H9 (cell line): Measurements from ENCODE around the gene C1QTNF6. TPM values are rescaled to one million over a fixed set of nuclear protein-coding genes. Genes with fewer than 3 reads are reported as not detected.

Experiments used
- DNase-seq: peaks from one replicate; pipeline ENCODE4 v3.0.0-alpha.2; 2017
- H2AFZ ChIP-seq: one replicate; pipeline ENCODE4 v1.6.1; 2013; ENCODE audit warnings: mild to moderate bottlenecking, low read length, control low read depth, moderate library complexity
- H2AK5ac ChIP-seq: 2 replicates; pipeline ENCODE4 v1.6.1; 2013; ENCODE audit warnings: low read length, control low read depth, mixed read lengths; ENCODE audit not compliant: insufficient read length
- H2BK120ac ChIP-seq: one replicate; pipeline ENCODE4 v1.6.1; 2013; ENCODE audit warnings: low read depth, mild to moderate bottlenecking, low read length, control low read depth, inconsistent platforms; ENCODE audit not compliant: poor library complexity, severe bottlenecking
- H2BK12ac ChIP-seq: 2 replicates; pipeline ENCODE4 v1.6.1; 2013; ENCODE audit warnings: low read length, control low read depth, mixed read lengths, low read depth; ENCODE audit not compliant: insufficient read length
- H2BK15ac ChIP-seq: 2 replicates; pipeline ENCODE4 v1.6.1; 2013; ENCODE audit warnings: low read depth, low read length, control low read depth
- H2BK20ac ChIP-seq: one replicate; pipeline ENCODE4 v1.6.1; 2013; ENCODE audit warnings: low read depth, mild to moderate bottlenecking, low read length, control low read depth, inconsistent platforms; ENCODE audit not compliant: poor library complexity, severe bottlenecking
- H2BK5ac ChIP-seq: 2 replicates; pipeline ENCODE4 v1.6.1; 2013; ENCODE audit warnings: low read length, control low read depth, mixed read lengths; ENCODE audit not compliant: insufficient read length
- H3K14ac ChIP-seq: 2 replicates; pipeline ENCODE4 v1.6.1; 2013; ENCODE audit warnings: low read length, control low read depth; ENCODE audit not compliant: insufficient read depth
- H3K18ac ChIP-seq: 2 replicates; pipeline ENCODE4 v1.6.1; 2013; ENCODE audit warnings: low read depth, mild to moderate bottlenecking, mixed read lengths, low read length, control low read depth; ENCODE audit not compliant: insufficient read length
- H3K23ac ChIP-seq: 2 replicates; pipeline ENCODE4 v1.6.1; 2013; ENCODE audit warnings: low read length, control low read depth, mixed read lengths, low read depth; ENCODE audit not compliant: insufficient read length
- H3K23me2 ChIP-seq: 2 replicates; pipeline ENCODE4 v1.6.1; 2013; ENCODE audit warnings: low read depth, mild to moderate bottlenecking, mixed read lengths, low read length, control low read depth; ENCODE audit not compliant: insufficient read length, poor library complexity, severe bottlenecking
- H3K27ac ChIP-seq: 2 replicates; pipeline ENCODE4 v1.5.1; 2013; ENCODE audit warnings: low read length, control low read depth, mixed read lengths, low read depth; ENCODE audit not compliant: insufficient read length
- H3K27me3 ChIP-seq: 2 replicates; pipeline ENCODE4 v1.6.1; 2013; ENCODE audit warnings: low read length, control low read depth, inconsistent platforms; ENCODE audit not compliant: insufficient read depth
- H3K4ac ChIP-seq: 2 replicates; pipeline ENCODE4 v1.6.1; 2013; ENCODE audit warnings: low read depth, mild to moderate bottlenecking, control low read depth, inconsistent platforms, low read length, moderate library complexity
- H3K4me1 ChIP-seq: 2 replicates; pipeline ENCODE4 v1.6.1; 2013; ENCODE audit warnings: low read length, control low read depth, inconsistent platforms; ENCODE audit not compliant: insufficient read depth
- H3K4me2 ChIP-seq: 2 replicates; pipeline ENCODE4 v1.6.1; 2013; ENCODE audit warnings: low read length, control low read depth, mixed read lengths; ENCODE audit not compliant: insufficient read length, insufficient read depth
- H3K56ac ChIP-seq: 2 replicates; pipeline ENCODE4 v1.6.1; 2013; ENCODE audit warnings: low read depth, mild to moderate bottlenecking, mixed read lengths, low read length, control low read depth; ENCODE audit not compliant: insufficient read length
- H3K79me1 ChIP-seq: 2 replicates; pipeline ENCODE4 v1.6.1; 2013; ENCODE audit warnings: low read depth, mild to moderate bottlenecking, moderate library complexity, low read length, control low read depth, inconsistent platforms; ENCODE audit not compliant: insufficient read depth, poor library complexity, severe bottlenecking
- H3K79me2 ChIP-seq: 2 replicates; pipeline ENCODE4 v1.6.1; 2013; ENCODE audit warnings: low read length, control low read depth, inconsistent platforms; ENCODE audit not compliant: insufficient read depth
- H3K9ac ChIP-seq: 2 replicates; pipeline ENCODE4 v1.6.1; 2013; ENCODE audit warnings: low read length, control low read depth, mixed read lengths; ENCODE audit not compliant: insufficient read length; ENCODE audit errors: extremely low read depth
- H3K9me3 ChIP-seq: one replicate; pipeline ENCODE4 v1.6.1; 2013; ENCODE audit warnings: low read depth, low read length, inconsistent platforms; ENCODE audit not compliant: control insufficient read depth
- H3T11ph ChIP-seq: one replicate; pipeline ENCODE4 v1.6.1; 2013; ENCODE audit warnings: mild to moderate bottlenecking, low read length, control low read depth, inconsistent platforms
- H4K20me1 ChIP-seq: one replicate; pipeline ENCODE4 v1.6.1; 2013; ENCODE audit not compliant: control insufficient read depth, insufficient read length, insufficient read depth
- H4K5ac ChIP-seq: 2 replicates; pipeline ENCODE4 v1.6.1; 2013; ENCODE audit warnings: low read depth, mild to moderate bottlenecking, mixed read lengths, low read length, control low read depth; ENCODE audit not compliant: insufficient read length
- H4K8ac ChIP-seq: replicated peaks from 2 replicates; pipeline ENCODE4 v1.6.1; 2013; ENCODE audit warnings: low read length, control low read depth, mixed read lengths, low read depth; ENCODE audit not compliant: insufficient read length
- H4K91ac ChIP-seq: 2 replicates; pipeline ENCODE4 v1.6.1; 2013; ENCODE audit warnings: low read depth, mild to moderate bottlenecking, moderate library complexity, mixed read lengths, low read length, control low read depth; ENCODE audit not compliant: insufficient read length
- H3K27ac Mint-ChIP-seq, 3 experiments: 2 replicates in 2 of 3; 3 replicates in 1 of 3; pipeline ENCODE4 v1.8.0; 2020 to 2021; ENCODE audit warnings: mixed read lengths in 3 of 3, mild to moderate bottlenecking in 1 of 3, moderate library complexity in 1 of 3
- H3K27me3 Mint-ChIP-seq: 2 replicates; pipeline ENCODE4 v1.8.0; 2021; ENCODE audit warnings: low read depth, mild to moderate bottlenecking, moderate library complexity, mixed read lengths
- H3K36me3 Mint-ChIP-seq, 3 experiments: 2 replicates in 2 of 3; 3 replicates in 1 of 3; pipeline ENCODE4 v1.8.0; 2020 to 2021; ENCODE audit warnings: low read depth in 3 of 3, mixed read lengths in 3 of 3; ENCODE audit not compliant: insufficient read depth in 1 of 3
- H3K4me1 Mint-ChIP-seq, 2 experiments: 2 replicates each; pipeline ENCODE4 v1.8.0; 2020; ENCODE audit warnings: mixed read lengths in 2 of 2
- H3K4me3 Mint-ChIP-seq, 2 experiments: 2 replicates in 1 of 2; 3 replicates in 1 of 2; pipeline ENCODE4 v1.8.0; 2020 to 2021; ENCODE audit warnings: mild to moderate bottlenecking in 2 of 2, mixed read lengths in 2 of 2, moderate library complexity in 1 of 2
- H3K9me3 Mint-ChIP-seq, 2 experiments: 2 replicates in 1 of 2; 3 replicates in 1 of 2; pipeline ENCODE4 v1.8.0; 2020; ENCODE audit warnings: mild to moderate bottlenecking in 2 of 2, mixed read lengths in 2 of 2, moderate library complexity in 1 of 2
- WGBS: extraction: QIAGEN DNeasy Blood & Tissue Kit; methylation state at CpG from one replicate; pipeline ENCODE4 v1.1.7; 2013; ENCODE audit warnings: missing lambda C conversion rate, low lambda C conversion rate, mixed read lengths; ENCODE audit not compliant: insufficient read length; ENCODE audit errors: extremely low coverage; 5-methylcytosine and 5-hydroxymethylcytosine counted together
- total RNA-seq: library from RNA; stranded (reverse); gene quantifications from 2 replicates; pipeline ENCODE4 v1.2.1, GENCODE V29; 2021
- TF ChIP-seq, protein P1 (sequence below): fragments of 200-600 bp; sonication (generic); conservative IDR thresholded peaks from 3 replicates; pipeline ENCODE4 v1.8.0; 2021; ENCODE audit warnings: antibody characterized with exemption, mild to moderate bottlenecking

C1QTNF6 gene
- total RNA-seq, 1 experiment from 2014 or later: 5.0 TPM

- TF ChIP-seq, protein P1, sequence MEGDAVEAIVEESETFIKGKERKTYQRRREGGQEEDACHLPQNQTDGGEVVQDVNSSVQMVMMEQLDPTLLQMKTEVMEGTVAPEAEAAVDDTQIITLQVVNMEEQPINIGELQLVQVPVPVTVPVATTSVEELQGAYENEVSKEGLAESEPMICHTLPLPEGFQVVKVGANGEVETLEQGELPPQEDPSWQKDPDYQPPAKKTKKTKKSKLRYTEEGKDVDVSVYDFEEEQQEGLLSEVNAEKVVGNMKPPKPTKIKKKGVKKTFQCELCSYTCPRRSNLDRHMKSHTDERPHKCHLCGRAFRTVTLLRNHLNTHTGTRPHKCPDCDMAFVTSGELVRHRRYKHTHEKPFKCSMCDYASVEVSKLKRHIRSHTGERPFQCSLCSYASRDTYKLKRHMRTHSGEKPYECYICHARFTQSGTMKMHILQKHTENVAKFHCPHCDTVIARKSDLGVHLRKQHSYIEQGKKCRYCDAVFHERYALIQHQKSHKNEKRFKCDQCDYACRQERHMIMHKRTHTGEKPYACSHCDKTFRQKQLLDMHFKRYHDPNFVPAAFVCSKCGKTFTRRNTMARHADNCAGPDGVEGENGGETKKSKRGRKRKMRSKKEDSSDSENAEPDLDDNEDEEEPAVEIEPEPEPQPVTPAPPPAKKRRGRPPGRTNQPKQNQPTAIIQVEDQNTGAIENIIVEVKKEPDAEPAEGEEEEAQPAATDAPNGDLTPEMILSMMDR: no peak
- peaks cover 23% of the 10 kb centered on the region for H3K27me3 Mint-ChIP-seq
These were observed 46.1 kb downstream of the C1QTNF6 start for GRCh38 chr22:37141971-37142370.

More at GRCh38 chr22:37141971-37142370, 46.1 kb downstream of the C1QTNF6 start:
- Histone ChIP-seq H3K23ac (no peak overlapping the region), H3K27me3 (no peaks in the 10 kb centered on the region), H2BK12ac (no peak overlapping the region), H3K56ac (no peak overlapping the region), H4K5ac (no peak overlapping the region), H3K4me2 (no peak overlapping the region), H2AFZ (no peak overlapping the region), H4K20me1 (no peaks in the 10 kb centered on the region), H2BK20ac (no peak overlapping the region), H3K27ac (no peak overlapping the region), H3K79me1 (no peaks in the 10 kb centered on the region), H3K4me1 (no peaks in the 10 kb centered on the region), H3K4ac (no peak overlapping the region), H3T11ph (no peak overlapping the region), H3K9me3 (no peaks in the 10 kb centered on the region), H2BK15ac (no peak overlapping the region), H2BK120ac (no peak overlapping the region), H2BK5ac (no peak overlapping the region), H2AK5ac (no peak overlapping the region), H3K79me2 (no peaks in the 10 kb centered on the region), H3K9ac (no peak overlapping the region), H3K23me2 (no peaks in the 10 kb centered on the region), H3K18ac (no peak overlapping the region), H4K91ac (no peak overlapping the region), H3K14ac (no peak overlapping the region), H4K8ac (no peak overlapping the region)
- Mint-ChIP-seq H3K9me3 (no peaks in the 10 kb centered on the region), H3K4me3 (no peak overlapping the region), H3K4me1 (peaks cover 2 to 14% of the 10 kb centered on the region in 2 experiments; a peak in 2 of 4 replicates), H3K27ac (no peak overlapping the region), H3K36me3 (no peaks in the 10 kb centered on the region; a peak in 1 of 7 replicates)
- DNase-seq: no peak
- WGBS: no CpG with 5 or more reads among the region's 6 CpGs
